Liver (tissue), 9 donors: Measurements from ENCODE around the gene DACH1. TPM values are rescaled to one million over a fixed set of nuclear protein-coding genes. Genes with fewer than 3 reads are reported as not detected.
A peak's percentile ranks its signal among the peaks of the same experiment; 100 is the strongest.

Source experiments
- DNase-seq: peaks from one replicate; pipeline ENCODE4 v3.0.0-alpha.2; 2017; ENCODE audit warnings: low spot score
- H3K27ac ChIP-seq, 2 donors: one replicate each; pipeline ENCODE4 v1.7.0; 2013; ENCODE audit warnings: inconsistent platforms in 2 of 2, low read length in 2 of 2, control low read depth in 1 of 2, low read depth in 1 of 2, mild to moderate bottlenecking in 1 of 2
- H3K27me3 ChIP-seq, 4 donors: one replicate each; pipeline versions ENCODE4 v1.6.1 to v1.7.0; 2013; ENCODE audit warnings: low read length in 3 of 4, inconsistent platforms in 1 of 4, mild to moderate bottlenecking in 1 of 4, moderate library complexity in 1 of 4; ENCODE audit not compliant: control insufficient read depth in 4 of 4, insufficient read depth in 4 of 4
- H3K36me3 ChIP-seq, 4 donors: one replicate each; pipeline versions ENCODE4 v1.6.1 to v1.7.0; 2013; ENCODE audit warnings: low read length in 3 of 4, mild to moderate bottlenecking in 3 of 4, low read depth in 1 of 4, moderate library complexity in 1 of 4; ENCODE audit not compliant: control insufficient read depth in 4 of 4, insufficient read depth in 3 of 4
- H3K4me1 ChIP-seq, 4 donors: one replicate each; pipeline versions ENCODE4 v1.6.1 to v1.7.0; 2013; ENCODE audit warnings: low read length in 3 of 4, mild to moderate bottlenecking in 3 of 4, moderate library complexity in 1 of 4; ENCODE audit not compliant: control insufficient read depth in 4 of 4, insufficient read depth in 4 of 4
- H3K4me3 ChIP-seq, 3 donors: one replicate each; pipeline versions ENCODE4 v1.6.1 to v1.7.0; 2013; ENCODE audit warnings: low read length in 3 of 3, control low read depth in 1 of 3, low read depth in 1 of 3, mild to moderate bottlenecking in 1 of 3
- H3K9ac ChIP-seq, 2 donors: one replicate each; pipeline ENCODE4 v1.7.0; 2013; ENCODE audit warnings: low read length in 2 of 2, mild to moderate bottlenecking in 2 of 2, moderate library complexity in 2 of 2, control low read depth in 1 of 2, low read depth in 1 of 2
- H3K9me3 ChIP-seq, 4 donors: one replicate each; pipeline versions ENCODE4 v1.6.1 to v1.7.0; 2013; ENCODE audit warnings: low read length in 3 of 4; ENCODE audit not compliant: control insufficient read depth in 4 of 4
- EGR1 ChIP-seq, 2 donors: IDR thresholded peaks; 2 replicates each; pipeline ENCODE4 v1.6.1; 2016 to 2018; ENCODE audit warnings: antibody characterized with exemption in 2 of 2, low read depth in 2 of 2
- FOXA1 ChIP-seq: IDR thresholded peaks from 2 replicates; pipeline ENCODE4 v1.6.1; 2016; ENCODE audit warnings: antibody characterized with exemption
- FOXA2 ChIP-seq: IDR thresholded peaks from 2 replicates; pipeline ENCODE4 v1.6.1; 2016; ENCODE audit warnings: antibody characterized with exemption
- GABPA ChIP-seq, 2 donors: IDR thresholded peaks in 1 of 2; conservative IDR thresholded peaks in 1 of 2; 2 replicates each; pipeline ENCODE4 v1.6.1; 2016; ENCODE audit warnings: antibody characterized with exemption in 2 of 2, mild to moderate bottlenecking in 1 of 2, moderate library complexity in 1 of 2
- HNF4G ChIP-seq: IDR thresholded peaks from 2 replicates; pipeline ENCODE4 v1.6.1; 2016; ENCODE audit warnings: antibody characterized with exemption
- JUND ChIP-seq, 2 donors: IDR thresholded peaks; 2 replicates each; pipeline ENCODE4 v1.6.1; 2016; ENCODE audit warnings: antibody characterized with exemption in 2 of 2
- NR2F2 ChIP-seq: IDR thresholded peaks from 2 replicates; pipeline ENCODE4 v1.6.1; 2016; ENCODE audit warnings: antibody characterized with exemption
- RAD21 ChIP-seq, 2 donors: IDR thresholded peaks; 2 replicates each; pipeline ENCODE4 v1.6.1; 2016; ENCODE audit warnings: antibody characterized with exemption in 2 of 2, mild to moderate bottlenecking in 2 of 2
- RXRA ChIP-seq, 2 donors: IDR thresholded peaks; 2 replicates each; pipeline ENCODE4 v1.6.1; 2017 to 2018; ENCODE audit warnings: antibody characterized with exemption in 2 of 2, mild to moderate bottlenecking in 1 of 2
- SP1 ChIP-seq: IDR thresholded peaks from 2 replicates; pipeline ENCODE4 v1.6.1; 2018; ENCODE audit warnings: antibody characterized with exemption, mild to moderate bottlenecking
- TAF1 ChIP-seq: conservative IDR thresholded peaks from 2 replicates; pipeline ENCODE4 v1.6.1; 2016; ENCODE audit warnings: antibody characterized with exemption, mild to moderate bottlenecking
- YY1 ChIP-seq: IDR thresholded peaks from 2 replicates; pipeline ENCODE4 v1.6.1; 2016; ENCODE audit warnings: antibody characterized with exemption, mild to moderate bottlenecking
- WGBS: extraction: QIAGEN DNeasy Blood & Tissue Kit; methylation state at CpG from one replicate; pipeline ENCODE4 v1.1.7; 2013; 5-methylcytosine and 5-hydroxymethylcytosine counted together
- polyA plus RNA-seq, 2 donors: library from polyadenylated mRNA; stranded (reverse) in 1 of 2; unstranded in 1 of 2; fragments of 200-250 nt in 1 of 2; fragments of >200 nt in 1 of 2; fragmentation: Nextera tagmentation in 1 of 2; extraction: Ambion mirVana in 1 of 2; gene quantifications; one replicate each; pipeline versions ENCODE4 v1.2.1 to v1.2.3, GENCODE V29; 2013 to 2015
- total RNA-seq, 2 donors: library from RNA; depleted of rRNA; stranded (reverse); fragments of >200 nt; gene quantifications; one replicate each; pipeline ENCODE4 v1.2.3, GENCODE V29; 2014
- TF ChIP-seq, protein P1 (sequence below): IDR thresholded peaks from 2 replicates; pipeline ENCODE4 v1.6.1; 2016; ENCODE audit warnings: antibody characterized with exemption
- TF ChIP-seq, protein P2 (sequence below): IDR thresholded peaks from 2 replicates; pipeline ENCODE4 v1.6.1; 2016; ENCODE audit warnings: antibody characterized with exemption, mild to moderate bottlenecking
- TF ChIP-seq, protein P3 (sequence below): IDR thresholded peaks from 2 replicates; pipeline ENCODE4 v1.6.1; 2016; ENCODE audit warnings: antibody characterized with exemption
- TF ChIP-seq, protein P4 (sequence below): fragments of 150-350 bp; IDR thresholded peaks from 2 replicates; pipeline ENCODE4 v1.5.1; 2017; ENCODE audit warnings: improper control_type of control experiment, low read depth, low read length; ENCODE audit not compliant: missing input control
- TF ChIP-seq, protein P5 (sequence below): IDR thresholded peaks from 2 replicates; pipeline ENCODE4 v1.6.1; 2016; ENCODE audit warnings: antibody characterized with exemption
- donor health status: healthy.
- donor health status: healthy.
- donor health status: healthy.
- donor health status: healthy.
- donor health status: healthy.

The DACH1 gene
- 1 to 10 TPM in 1 of 2 donors, under 1 TPM in 1; 0.84 to 1.9 TPM for total RNA-seq
- under 1 TPM; 0.28 to 0.71 TPM for polyA plus RNA-seq

DNA sequence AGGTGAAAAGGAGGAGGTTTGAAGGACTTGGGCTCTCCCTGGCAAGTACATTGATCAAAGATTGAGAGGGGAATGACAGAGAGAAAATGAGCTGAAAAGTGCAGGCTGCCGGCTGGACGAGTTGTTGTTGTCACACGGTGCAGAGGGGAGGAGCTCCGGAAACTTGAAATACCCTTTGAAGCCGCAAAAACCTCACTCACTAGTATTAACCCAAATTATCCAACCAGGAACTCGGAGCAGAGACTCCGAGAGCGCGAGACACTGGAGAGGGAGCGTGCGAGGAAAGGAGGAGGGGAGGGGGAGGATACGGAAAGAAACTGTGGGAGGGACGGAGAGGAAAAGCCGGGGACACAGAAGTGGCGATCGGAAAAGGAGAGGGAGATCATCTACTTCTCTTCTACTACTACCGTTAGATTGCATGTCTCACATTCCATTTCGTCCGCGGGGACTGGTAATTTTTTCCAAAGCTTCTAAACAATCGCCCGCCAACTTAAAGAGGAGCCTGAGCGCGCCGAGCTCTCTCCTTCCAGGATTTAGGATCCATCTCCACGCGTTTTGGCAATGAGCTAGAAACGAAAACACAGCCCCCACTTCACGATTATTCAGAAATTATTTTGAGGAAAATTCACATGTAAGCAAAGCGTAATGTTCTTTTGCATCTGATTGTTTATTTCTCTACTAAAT lies at the start of gene DACH1:
DACH1 (minus strand) TSS at position 74 of the 684 bp plus-strand sequence.
- H3K9ac ChIP-seq: no peak within 1 kb of the TSS
- WGBS: 3% methylated on average over 30 of the region's 30 CpGs
- no peaks in the 10 kb centered on the region for H3K9me3 ChIP-seq
- peaks cover 13 to 35% (median 27%) of the 10 kb centered on the region in 4 donors for H3K4me1 ChIP-seq
- peak; percentile 35 for DNase-seq
- peak within 1 kb of the TSS; percentile 49 to 67 (median 58) for H3K4me3 ChIP-seq
- H3K27ac ChIP-seq: peak within 1 kb of the TSS; percentile 46 to 48
- H3K27me3 ChIP-seq: peaks cover 0 to 16% (median 3%) of the 10 kb centered on the region in 4 donors
- no peaks in the 10 kb centered on the region for H3K36me3 ChIP-seq
- TF ChIP-seq, protein P1, sequence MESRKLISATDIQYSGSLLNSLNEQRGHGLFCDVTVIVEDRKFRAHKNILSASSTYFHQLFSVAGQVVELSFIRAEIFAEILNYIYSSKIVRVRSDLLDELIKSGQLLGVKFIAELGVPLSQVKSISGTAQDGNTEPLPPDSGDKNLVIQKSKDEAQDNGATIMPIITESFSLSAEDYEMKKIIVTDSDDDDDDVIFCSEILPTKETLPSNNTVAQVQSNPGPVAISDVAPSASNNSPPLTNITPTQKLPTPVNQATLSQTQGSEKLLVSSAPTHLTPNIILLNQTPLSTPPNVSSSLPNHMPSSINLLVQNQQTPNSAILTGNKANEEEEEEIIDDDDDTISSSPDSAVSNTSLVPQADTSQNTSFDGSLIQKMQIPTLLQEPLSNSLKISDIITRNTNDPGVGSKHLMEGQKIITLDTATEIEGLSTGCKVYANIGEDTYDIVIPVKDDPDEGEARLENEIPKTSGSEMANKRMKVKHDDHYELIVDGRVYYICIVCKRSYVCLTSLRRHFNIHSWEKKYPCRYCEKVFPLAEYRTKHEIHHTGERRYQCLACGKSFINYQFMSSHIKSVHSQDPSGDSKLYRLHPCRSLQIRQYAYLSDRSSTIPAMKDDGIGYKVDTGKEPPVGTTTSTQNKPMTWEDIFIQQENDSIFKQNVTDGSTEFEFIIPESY: peak; percentile 43
- TF ChIP-seq NR2F2 (no peak), SP1 (no peak), YY1 (no peak), HNF4G (no peak), RAD21 (IDR thresholded peaks at IDR 0.05) (peak in 1 of 2 donors; percentile 35), FOXA1 (no peak), RXRA (IDR thresholded peaks at IDR 0.05) (no peak), JUND (IDR thresholded peaks at IDR 0.05) (no peak)
- TF ChIP-seq, protein P2, sequence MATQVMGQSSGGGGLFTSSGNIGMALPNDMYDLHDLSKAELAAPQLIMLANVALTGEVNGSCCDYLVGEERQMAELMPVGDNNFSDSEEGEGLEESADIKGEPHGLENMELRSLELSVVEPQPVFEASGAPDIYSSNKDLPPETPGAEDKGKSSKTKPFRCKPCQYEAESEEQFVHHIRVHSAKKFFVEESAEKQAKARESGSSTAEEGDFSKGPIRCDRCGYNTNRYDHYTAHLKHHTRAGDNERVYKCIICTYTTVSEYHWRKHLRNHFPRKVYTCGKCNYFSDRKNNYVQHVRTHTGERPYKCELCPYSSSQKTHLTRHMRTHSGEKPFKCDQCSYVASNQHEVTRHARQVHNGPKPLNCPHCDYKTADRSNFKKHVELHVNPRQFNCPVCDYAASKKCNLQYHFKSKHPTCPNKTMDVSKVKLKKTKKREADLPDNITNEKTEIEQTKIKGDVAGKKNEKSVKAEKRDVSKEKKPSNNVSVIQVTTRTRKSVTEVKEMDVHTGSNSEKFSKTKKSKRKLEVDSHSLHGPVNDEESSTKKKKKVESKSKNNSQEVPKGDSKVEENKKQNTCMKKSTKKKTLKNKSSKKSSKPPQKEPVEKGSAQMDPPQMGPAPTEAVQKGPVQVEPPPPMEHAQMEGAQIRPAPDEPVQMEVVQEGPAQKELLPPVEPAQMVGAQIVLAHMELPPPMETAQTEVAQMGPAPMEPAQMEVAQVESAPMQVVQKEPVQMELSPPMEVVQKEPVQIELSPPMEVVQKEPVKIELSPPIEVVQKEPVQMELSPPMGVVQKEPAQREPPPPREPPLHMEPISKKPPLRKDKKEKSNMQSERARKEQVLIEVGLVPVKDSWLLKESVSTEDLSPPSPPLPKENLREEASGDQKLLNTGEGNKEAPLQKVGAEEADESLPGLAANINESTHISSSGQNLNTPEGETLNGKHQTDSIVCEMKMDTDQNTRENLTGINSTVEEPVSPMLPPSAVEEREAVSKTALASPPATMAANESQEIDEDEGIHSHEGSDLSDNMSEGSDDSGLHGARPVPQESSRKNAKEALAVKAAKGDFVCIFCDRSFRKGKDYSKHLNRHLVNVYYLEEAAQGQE: no peak
- TF ChIP-seq, protein P3, sequence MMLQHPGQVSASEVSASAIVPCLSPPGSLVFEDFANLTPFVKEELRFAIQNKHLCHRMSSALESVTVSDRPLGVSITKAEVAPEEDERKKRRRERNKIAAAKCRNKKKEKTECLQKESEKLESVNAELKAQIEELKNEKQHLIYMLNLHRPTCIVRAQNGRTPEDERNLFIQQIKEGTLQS: no peak
- TF ChIP-seq, protein P4, sequence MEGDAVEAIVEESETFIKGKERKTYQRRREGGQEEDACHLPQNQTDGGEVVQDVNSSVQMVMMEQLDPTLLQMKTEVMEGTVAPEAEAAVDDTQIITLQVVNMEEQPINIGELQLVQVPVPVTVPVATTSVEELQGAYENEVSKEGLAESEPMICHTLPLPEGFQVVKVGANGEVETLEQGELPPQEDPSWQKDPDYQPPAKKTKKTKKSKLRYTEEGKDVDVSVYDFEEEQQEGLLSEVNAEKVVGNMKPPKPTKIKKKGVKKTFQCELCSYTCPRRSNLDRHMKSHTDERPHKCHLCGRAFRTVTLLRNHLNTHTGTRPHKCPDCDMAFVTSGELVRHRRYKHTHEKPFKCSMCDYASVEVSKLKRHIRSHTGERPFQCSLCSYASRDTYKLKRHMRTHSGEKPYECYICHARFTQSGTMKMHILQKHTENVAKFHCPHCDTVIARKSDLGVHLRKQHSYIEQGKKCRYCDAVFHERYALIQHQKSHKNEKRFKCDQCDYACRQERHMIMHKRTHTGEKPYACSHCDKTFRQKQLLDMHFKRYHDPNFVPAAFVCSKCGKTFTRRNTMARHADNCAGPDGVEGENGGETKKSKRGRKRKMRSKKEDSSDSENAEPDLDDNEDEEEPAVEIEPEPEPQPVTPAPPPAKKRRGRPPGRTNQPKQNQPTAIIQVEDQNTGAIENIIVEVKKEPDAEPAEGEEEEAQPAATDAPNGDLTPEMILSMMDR: no peak

DNA sequence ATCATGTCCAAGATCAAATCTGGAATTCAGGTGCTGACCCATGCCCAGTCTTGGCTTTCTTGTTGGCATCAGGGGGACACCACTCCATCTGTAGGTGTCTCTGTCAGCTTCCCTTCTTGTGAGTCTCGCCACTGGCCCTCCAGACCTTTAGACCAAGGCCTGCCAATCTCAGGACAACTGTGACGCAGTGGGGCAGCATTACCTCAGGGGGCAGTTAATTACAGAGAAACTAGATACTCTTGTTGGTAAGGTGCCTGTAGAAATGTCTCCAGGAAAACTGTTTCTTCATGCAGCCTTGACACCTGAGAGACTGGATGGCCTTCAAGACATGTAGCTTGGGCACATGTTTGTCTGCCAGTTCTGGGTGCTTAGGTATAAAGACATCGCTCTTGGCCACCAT lies 46.7 kb upstream of the DACH1 start:
- no peaks in the 10 kb centered on the region for H3K27me3 ChIP-seq
- 83% methylated on average over 3 of the region's 3 CpGs for WGBS
- H3K4me1 ChIP-seq: no peaks in the 10 kb centered on the region
- DNase-seq: no peak
- no peaks in the 10 kb centered on the region for H3K36me3 ChIP-seq
- H3K4me3 ChIP-seq: no peak overlapping the region
- no peak overlapping the region for H3K27ac ChIP-seq
- no peak overlapping the region for H3K9ac ChIP-seq
- H3K9me3 ChIP-seq: no peaks in the 10 kb centered on the region
- TF ChIP-seq RXRA (IDR thresholded peaks at IDR 0.05) (no peak), FOXA1 (no peak), TAF1 (no peak), EGR1 (IDR thresholded peaks at IDR 0.05; ENCODE audit: low read depth in 2 of 2) (no peak), SP1 (no peak), NR2F2 (no peak), GABPA (IDR thresholded peaks at IDR 0.05 in 1 of 2, conservative IDR thresholded peaks at IDR 0.05 in 1 of 2) (no peak), FOXA2 (no peak), YY1 (no peak)
- TF ChIP-seq, protein P5, sequence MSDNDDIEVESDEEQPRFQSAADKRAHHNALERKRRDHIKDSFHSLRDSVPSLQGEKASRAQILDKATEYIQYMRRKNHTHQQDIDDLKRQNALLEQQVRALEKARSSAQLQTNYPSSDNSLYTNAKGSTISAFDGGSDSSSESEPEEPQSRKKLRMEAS: no peak
- TF ChIP-seq, protein P3: no peak
- TF ChIP-seq, protein P1: no peak
- TF ChIP-seq, protein P2: no peak
